Panc1 (cell line): Measurements from ENCODE around the gene PACSIN1. TPM values are rescaled to one million over a fixed set of nuclear protein-coding genes. Genes with fewer than 3 reads are reported as not detected.

Source experiments
- ATAC-seq: fragments of 200-7000 bp; cut with Tn5 transposase; 2 replicates; pipeline ENCODE4 v1.9.1; 2020; ENCODE audit warnings: mild to moderate bottlenecking, moderate library complexity
- BruUV-seq: library from RNA; stranded (reverse); fragments of 400-500 nt; replicated peaks from 2 replicates; lab custom pipeline; 2021; lab: Mats Ljungman, UMichigan
- CTCF ChIA-PET: fragments of 300-600 bp; sonication (Branson Sonifier 250); formaldehyde crosslinking; loops from one replicate; lab custom pipeline; 2022; ENCODE audit warnings: antibody characterized with exemption; lab: Charles Lee
- POLR2A ChIA-PET: fragments of 300-600 bp; sonication (Branson Sonifier 250); formaldehyde crosslinking; loops from one replicate; lab custom pipeline; 2022; ENCODE audit warnings: antibody characterized with exemption; lab: Charles Lee
- DNase-seq: peaks from one replicate; pipeline ENCODE4 v3.0.0-alpha.2; 2010; ENCODE audit warnings: low read depth, low spot score
- H3K27ac ChIP-seq: 2 replicates; pipeline ENCODE4 v1.5.1; 2011; ENCODE audit warnings: mild to moderate bottlenecking, low read length, inconsistent platforms
- H3K27me3 ChIP-seq: fragments of 200-500 bp; sonication (Bioruptor generic); 2 replicates; pipeline ENCODE4 v1.6.0; 2014; ENCODE audit warnings: low read length, inconsistent platforms; ENCODE audit not compliant: control insufficient read depth, insufficient read depth
- H3K36me3 ChIP-seq: fragments of 200-500 bp; sonication (Bioruptor generic); 2 replicates; pipeline ENCODE4 v1.5.1; 2014; ENCODE audit warnings: inconsistent platforms, mild to moderate bottlenecking, low read length, moderate library complexity; ENCODE audit not compliant: control insufficient read depth, insufficient read depth
- H3K4me1 ChIP-seq: 2 replicates; pipeline ENCODE4 v1.5.1; 2011; ENCODE audit warnings: inconsistent platforms, mild to moderate bottlenecking, low read length, moderate library complexity; ENCODE audit not compliant: control insufficient read depth, insufficient read depth
- H3K4me3 ChIP-seq, 2 experiments: 2 replicates each; pipeline ENCODE4 v1.5.1; 2011 to 2012; ENCODE audit warnings: low read depth in 2 of 2, low read length in 2 of 2, mild to moderate bottlenecking in 2 of 2, inconsistent platforms in 1 of 2, moderate library complexity in 1 of 2
- H3K9me3 ChIP-seq: fragments of 200-500 bp; sonication (Bioruptor generic); 2 replicates; pipeline ENCODE4 v1.5.1; 2014; ENCODE audit warnings: low read depth, mild to moderate bottlenecking, inconsistent platforms, low read length, moderate library complexity; ENCODE audit not compliant: control insufficient read depth, insufficient read depth
- POLR2AphosphoS5 ChIP-seq: IDR thresholded peaks from 2 replicates; pipeline ENCODE4 v1.6.1; 2012; ENCODE audit warnings: mild to moderate bottlenecking, low read depth, low read length, moderate library complexity
- SIN3A ChIP-seq: IDR thresholded peaks from 2 replicates; pipeline ENCODE4 v1.6.1; 2012; ENCODE audit warnings: low read depth, mild to moderate bottlenecking, low read length, moderate library complexity, borderline replicate concordance; ENCODE audit not compliant: insufficient read depth
- TCF7L2 ChIP-seq: IDR thresholded peaks from 2 replicates; pipeline ENCODE4 v1.6.1; 2011; ENCODE audit warnings: mild to moderate bottlenecking, low read depth, low read length, inconsistent platforms
- in situ Hi-C: cut with HindIII; loops from 2 replicates; pipeline ENCODE4 v1.10.0; 2016; ENCODE audit warnings: low sequenced_read_pairs, low pct_unique_long_range_greater_than_20kb
- intact Hi-C: fragments of 100-400 bp; cut with micrococcal nuclease; formaldehyde crosslinking; loops from one replicate; pipeline ENCODE4 v1.10.0; 2022; ENCODE audit not compliant: unreplicated experiment
- total RNA-seq: library from RNA; stranded (reverse); gene quantifications from one replicate; pipeline ENCODE4 v1.2.1, GENCODE V29; 2021; ENCODE audit not compliant: unreplicated experiment
- TF ChIP-seq, protein P1 (sequence below): fragments of 450-650 bp; IDR thresholded peaks from 2 replicates; pipeline ENCODE4 v1.5.1; 2017; ENCODE audit warnings: mild to moderate bottlenecking
- TF ChIP-seq, protein P2 (sequence below), 2 experiments: IDR thresholded peaks; 2 replicates each; pipeline ENCODE4 v1.6.1; 2011 to 2012; ENCODE audit warnings: low read depth in 2 of 2, control low read depth in 1 of 2, low read length in 1 of 2, mild to moderate bottlenecking in 1 of 2, moderate library complexity in 1 of 2; ENCODE audit not compliant: insufficient read depth in 1 of 2

Gene PACSIN1
- total RNA-seq, 1 experiment from 2014 or later: 0.18 TPM

DNA sequence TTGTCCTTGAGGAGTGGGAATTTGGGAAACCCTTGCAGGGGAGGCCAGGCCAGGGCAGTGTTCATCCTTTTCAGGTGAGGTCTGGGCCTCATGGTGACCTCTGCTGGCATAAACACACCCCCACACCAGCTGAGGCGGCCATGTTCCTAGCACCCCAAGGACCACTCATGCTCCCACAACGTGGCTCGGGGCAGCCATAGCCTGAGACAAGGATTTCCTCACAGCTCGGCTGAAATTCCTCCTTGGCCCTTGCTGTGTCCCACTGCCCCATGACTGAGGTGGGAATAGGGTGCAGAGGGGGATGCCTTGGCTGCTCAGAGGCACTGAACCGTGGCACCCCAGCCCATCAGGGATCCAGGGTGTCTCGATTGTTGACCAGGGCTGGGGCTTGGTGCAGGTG, 117.6 kb downstream of the PACSIN1 start:
- Histone ChIP-seq H3K9me3 (no peaks in the 10 kb centered on the region), H3K4me3 (no peak overlapping the region), H3K4me1 (no peaks in the 10 kb centered on the region), H3K27ac (no peak overlapping the region), H3K27me3 (no peaks in the 10 kb centered on the region), H3K36me3 (no peaks in the 10 kb centered on the region)
- no peak for TF ChIP-seq SIN3A
- TF ChIP-seq, protein P1, sequence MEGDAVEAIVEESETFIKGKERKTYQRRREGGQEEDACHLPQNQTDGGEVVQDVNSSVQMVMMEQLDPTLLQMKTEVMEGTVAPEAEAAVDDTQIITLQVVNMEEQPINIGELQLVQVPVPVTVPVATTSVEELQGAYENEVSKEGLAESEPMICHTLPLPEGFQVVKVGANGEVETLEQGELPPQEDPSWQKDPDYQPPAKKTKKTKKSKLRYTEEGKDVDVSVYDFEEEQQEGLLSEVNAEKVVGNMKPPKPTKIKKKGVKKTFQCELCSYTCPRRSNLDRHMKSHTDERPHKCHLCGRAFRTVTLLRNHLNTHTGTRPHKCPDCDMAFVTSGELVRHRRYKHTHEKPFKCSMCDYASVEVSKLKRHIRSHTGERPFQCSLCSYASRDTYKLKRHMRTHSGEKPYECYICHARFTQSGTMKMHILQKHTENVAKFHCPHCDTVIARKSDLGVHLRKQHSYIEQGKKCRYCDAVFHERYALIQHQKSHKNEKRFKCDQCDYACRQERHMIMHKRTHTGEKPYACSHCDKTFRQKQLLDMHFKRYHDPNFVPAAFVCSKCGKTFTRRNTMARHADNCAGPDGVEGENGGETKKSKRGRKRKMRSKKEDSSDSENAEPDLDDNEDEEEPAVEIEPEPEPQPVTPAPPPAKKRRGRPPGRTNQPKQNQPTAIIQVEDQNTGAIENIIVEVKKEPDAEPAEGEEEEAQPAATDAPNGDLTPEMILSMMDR: no peak
- TF ChIP-seq, protein P2, sequence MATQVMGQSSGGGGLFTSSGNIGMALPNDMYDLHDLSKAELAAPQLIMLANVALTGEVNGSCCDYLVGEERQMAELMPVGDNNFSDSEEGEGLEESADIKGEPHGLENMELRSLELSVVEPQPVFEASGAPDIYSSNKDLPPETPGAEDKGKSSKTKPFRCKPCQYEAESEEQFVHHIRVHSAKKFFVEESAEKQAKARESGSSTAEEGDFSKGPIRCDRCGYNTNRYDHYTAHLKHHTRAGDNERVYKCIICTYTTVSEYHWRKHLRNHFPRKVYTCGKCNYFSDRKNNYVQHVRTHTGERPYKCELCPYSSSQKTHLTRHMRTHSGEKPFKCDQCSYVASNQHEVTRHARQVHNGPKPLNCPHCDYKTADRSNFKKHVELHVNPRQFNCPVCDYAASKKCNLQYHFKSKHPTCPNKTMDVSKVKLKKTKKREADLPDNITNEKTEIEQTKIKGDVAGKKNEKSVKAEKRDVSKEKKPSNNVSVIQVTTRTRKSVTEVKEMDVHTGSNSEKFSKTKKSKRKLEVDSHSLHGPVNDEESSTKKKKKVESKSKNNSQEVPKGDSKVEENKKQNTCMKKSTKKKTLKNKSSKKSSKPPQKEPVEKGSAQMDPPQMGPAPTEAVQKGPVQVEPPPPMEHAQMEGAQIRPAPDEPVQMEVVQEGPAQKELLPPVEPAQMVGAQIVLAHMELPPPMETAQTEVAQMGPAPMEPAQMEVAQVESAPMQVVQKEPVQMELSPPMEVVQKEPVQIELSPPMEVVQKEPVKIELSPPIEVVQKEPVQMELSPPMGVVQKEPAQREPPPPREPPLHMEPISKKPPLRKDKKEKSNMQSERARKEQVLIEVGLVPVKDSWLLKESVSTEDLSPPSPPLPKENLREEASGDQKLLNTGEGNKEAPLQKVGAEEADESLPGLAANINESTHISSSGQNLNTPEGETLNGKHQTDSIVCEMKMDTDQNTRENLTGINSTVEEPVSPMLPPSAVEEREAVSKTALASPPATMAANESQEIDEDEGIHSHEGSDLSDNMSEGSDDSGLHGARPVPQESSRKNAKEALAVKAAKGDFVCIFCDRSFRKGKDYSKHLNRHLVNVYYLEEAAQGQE (IDR thresholded peaks at IDR 0.05; ENCODE audit: insufficient read depth in 1 of 2, low read depth in 2 of 2, low read length in 1 of 2): no peak
- TF ChIP-seq POLR2AphosphoS5: no peak
- TF ChIP-seq TCF7L2: no peak
- no peak for DNase-seq
- ChIA-PET POLR2A (no interaction called here), CTCF (no interaction called here)
- intact Hi-C loops (no loop called here), in situ Hi-C loops (no loop called here)
- no peak for ATAC-seq
- BruUV-seq: no TSS peak

DNA sequence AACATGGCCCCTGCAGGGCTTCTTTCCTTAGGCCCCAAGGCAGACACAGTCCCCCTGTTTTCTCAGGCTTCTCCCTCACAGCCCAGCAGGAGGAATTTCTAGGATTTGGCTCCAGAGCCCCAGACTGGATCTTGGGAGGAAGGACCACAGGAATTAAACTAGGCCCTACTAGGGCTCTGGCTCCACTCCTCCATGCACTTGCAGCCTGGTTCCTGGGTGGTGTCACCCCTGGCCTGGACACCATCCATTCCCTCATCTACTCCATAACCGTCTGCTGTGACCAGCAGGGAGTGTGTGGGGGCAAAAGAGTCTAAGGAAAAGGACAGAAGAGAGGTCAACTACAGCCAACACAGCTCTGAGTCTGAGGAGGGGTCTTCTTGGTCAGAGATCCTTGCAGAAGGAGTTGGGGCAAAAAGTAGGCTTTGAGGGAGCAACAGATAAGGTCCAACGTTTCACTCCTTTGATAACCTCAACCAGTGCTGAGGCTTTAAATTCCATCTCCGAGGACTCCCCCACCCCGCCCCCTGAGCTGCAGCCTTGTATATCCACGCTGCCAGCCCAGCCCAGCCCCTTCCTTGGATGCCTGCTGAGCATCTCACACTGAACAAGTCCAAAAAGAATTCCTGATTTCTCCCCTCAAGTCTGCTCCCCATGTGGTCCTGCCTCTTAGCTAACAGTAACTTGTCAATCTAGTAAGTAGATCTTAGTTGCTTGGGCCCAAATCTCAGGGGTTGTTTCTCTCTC, 118.2 kb downstream of the PACSIN1 start:
- H3K9me3 ChIP-seq: no peaks in the 10 kb centered on the region
- no peak for ATAC-seq
- H3K27me3 ChIP-seq: no peaks in the 10 kb centered on the region
- H3K4me3 ChIP-seq: no peak overlapping the region
- H3K36me3 ChIP-seq: no peaks in the 10 kb centered on the region
- no peak for DNase-seq
- no peaks in the 10 kb centered on the region for H3K4me1 ChIP-seq
- in situ Hi-C loops: no loop called here
- intact Hi-C loops: no loop called here
- no peak overlapping the region for H3K27ac ChIP-seq
- ChIA-PET POLR2A (no interaction called here), CTCF (interaction anchor here (0.6 kb wide), 1 partner anchor 89 kb away, joined by 3 read pairs; no protein-coding TSS in a partner anchor)
- TF ChIP-seq TCF7L2: no peak
- TF ChIP-seq POLR2AphosphoS5: no peak
- TF ChIP-seq, protein P1: no peak
- TF ChIP-seq, protein P2 (IDR thresholded peaks at IDR 0.05; ENCODE audit: insufficient read depth in 1 of 2, low read depth in 2 of 2, low read length in 1 of 2): no peak
- no TSS peak for BruUV-seq
